Measurements from ENCODE around the gene COA7. TPM values are rescaled to one million over a fixed set of nuclear protein-coding genes. Genes with fewer than 3 reads are reported as not detected.
"Not testable (repeated sequence)": the region's sequence is repeated elsewhere in the genome, so short reads cannot be mapped to it uniquely, and the experiment has no call there.

Gene COA7
- total RNA-seq, 1 experiment from 2014 or later = 43.7 TPM

DNA sequence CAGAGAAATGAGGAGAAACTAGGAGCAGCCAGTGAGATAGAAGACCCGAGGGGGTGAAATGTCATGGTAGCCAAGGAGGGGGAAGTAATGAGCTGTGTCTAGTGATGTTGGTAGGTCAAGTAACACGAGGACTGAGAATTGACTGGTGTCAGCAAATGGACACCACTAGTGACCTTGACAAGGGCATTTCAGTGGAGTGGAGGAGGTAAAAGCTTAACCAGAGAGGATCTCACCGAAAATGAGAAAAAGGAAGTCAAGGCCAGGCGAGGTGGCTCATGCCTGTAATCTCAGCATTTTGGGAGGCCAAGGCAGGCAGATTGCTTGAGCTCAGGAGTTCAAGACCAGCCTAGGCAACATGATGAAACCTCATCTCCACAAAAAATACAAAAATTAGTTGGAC, 25.1 kb upstream of the COA7 start (continued):
- TF ChIP-seq ZNF219 (CRISPR knock-in tag; IDR thresholded peaks at IDR 0.05; ENCODE audit: borderline replicate concordance) (no peak), ZNF671 (CRISPR knock-in tag; IDR thresholded peaks at IDR 0.05) (no peak)

GRCh38 chr1:52715296-52715695, 17.1 kb upstream of the COA7 start:
- H3K27me3 Mint-ChIP-seq (ENCODE audit: low read depth); H3K36me3 Mint-ChIP-seq; DNase-seq (ENCODE audit: low spot score); POLR2A ChIA-PET; H3K9me3 Mint-ChIP-seq; ATAC-seq; CTCF ChIA-PET; H3K4me1 Mint-ChIP-seq; H3K27ac Mint-ChIP-seq; H3K4me3 Mint-ChIP-seq: not testable (repeated sequence)

GRCh38 chr1:52713590-52713989, 15.4 kb upstream of the COA7 start:
- Mint-ChIP-seq H3K27me3 (ENCODE audit: low read depth) (no peaks in the 10 kb centered on the region; the same call in 1 of the 2 replicates), H3K4me3 (no peak overlapping the region), H3K36me3 (no peaks in the 10 kb centered on the region), H3K9me3 (no peaks in the 10 kb centered on the region), H3K4me1 (no peaks in the 10 kb centered on the region), H3K27ac (no peak overlapping the region)
- TF ChIP-seq ESRRA (CRISPR knock-in tag; IDR thresholded peaks at IDR 0.05; ENCODE audit: borderline replicate concordance) (no peak), GRHL2 (CRISPR knock-in tag; IDR thresholded peaks at IDR 0.05; ENCODE audit: insufficient replicate concordance, severe bottlenecking) (no peak), AR (CRISPR knock-in tag; IDR thresholded peaks at IDR 0.05) (no peak), SMAD3 (CRISPR knock-in tag; IDR thresholded peaks at IDR 0.05; ENCODE audit: borderline replicate concordance) (no peak), EMX1 (CRISPR knock-in tag; IDR thresholded peaks at IDR 0.05) (no peak), ETV6 (CRISPR knock-in tag; IDR thresholded peaks at IDR 0.05) (no peak), ZNF416 (CRISPR knock-in tag; IDR thresholded peaks at IDR 0.05) (no peak), PRRX2 (CRISPR knock-in tag; IDR thresholded peaks at IDR 0.05) (no peak), JUN (CRISPR knock-in tag; IDR thresholded peaks at IDR 0.05) (no peak), CBFB (CRISPR knock-in tag; IDR thresholded peaks at IDR 0.05; ENCODE audit: low read depth) (no peak), SMAD4 (CRISPR knock-in tag; IDR thresholded peaks at IDR 0.05) (no peak), ERG (CRISPR knock-in tag; IDR thresholded peaks at IDR 0.05) (no peak), FOXJ3 (CRISPR knock-in tag; IDR thresholded peaks at IDR 0.05; ENCODE audit: borderline replicate concordance) (no peak)
- TF ChIP-seq, protein P1, sequence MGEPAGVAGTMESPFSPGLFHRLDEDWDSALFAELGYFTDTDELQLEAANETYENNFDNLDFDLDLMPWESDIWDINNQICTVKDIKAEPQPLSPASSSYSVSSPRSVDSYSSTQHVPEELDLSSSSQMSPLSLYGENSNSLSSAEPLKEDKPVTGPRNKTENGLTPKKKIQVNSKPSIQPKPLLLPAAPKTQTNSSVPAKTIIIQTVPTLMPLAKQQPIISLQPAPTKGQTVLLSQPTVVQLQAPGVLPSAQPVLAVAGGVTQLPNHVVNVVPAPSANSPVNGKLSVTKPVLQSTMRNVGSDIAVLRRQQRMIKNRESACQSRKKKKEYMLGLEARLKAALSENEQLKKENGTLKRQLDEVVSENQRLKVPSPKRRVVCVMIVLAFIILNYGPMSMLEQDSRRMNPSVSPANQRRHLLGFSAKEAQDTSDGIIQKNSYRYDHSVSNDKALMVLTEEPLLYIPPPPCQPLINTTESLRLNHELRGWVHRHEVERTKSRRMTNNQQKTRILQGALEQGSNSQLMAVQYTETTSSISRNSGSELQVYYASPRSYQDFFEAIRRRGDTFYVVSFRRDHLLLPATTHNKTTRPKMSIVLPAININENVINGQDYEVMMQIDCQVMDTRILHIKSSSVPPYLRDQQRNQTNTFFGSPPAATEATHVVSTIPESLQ (CRISPR knock-in tag; IDR thresholded peaks at IDR 0.05) = no peak
- TF ChIP-seq, protein P2, sequence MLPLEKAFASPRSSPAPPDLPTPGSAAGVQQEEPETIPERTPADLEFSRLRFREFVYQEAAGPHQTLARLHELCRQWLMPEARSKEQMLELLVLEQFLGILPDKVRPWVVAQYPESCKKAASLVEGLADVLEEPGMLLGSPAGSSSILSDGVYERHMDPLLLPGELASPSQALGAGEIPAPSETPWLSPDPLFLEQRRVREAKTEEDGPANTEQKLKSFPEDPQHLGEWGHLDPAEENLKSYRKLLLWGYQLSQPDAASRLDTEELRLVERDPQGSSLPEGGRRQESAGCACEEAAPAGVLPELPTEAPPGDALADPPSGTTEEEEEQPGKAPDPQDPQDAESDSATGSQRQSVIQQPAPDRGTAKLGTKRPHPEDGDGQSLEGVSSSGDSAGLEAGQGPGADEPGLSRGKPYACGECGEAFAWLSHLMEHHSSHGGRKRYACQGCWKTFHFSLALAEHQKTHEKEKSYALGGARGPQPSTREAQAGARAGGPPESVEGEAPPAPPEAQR (CRISPR knock-in tag; IDR thresholded peaks at IDR 0.05) = no peak
- TF ChIP-seq, protein P3, sequence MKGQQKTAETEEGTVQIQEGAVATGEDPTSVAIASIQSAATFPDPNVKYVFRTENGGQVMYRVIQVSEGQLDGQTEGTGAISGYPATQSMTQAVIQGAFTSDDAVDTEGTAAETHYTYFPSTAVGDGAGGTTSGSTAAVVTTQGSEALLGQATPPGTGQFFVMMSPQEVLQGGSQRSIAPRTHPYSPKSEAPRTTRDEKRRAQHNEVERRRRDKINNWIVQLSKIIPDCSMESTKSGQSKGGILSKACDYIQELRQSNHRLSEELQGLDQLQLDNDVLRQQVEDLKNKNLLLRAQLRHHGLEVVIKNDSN (CRISPR knock-in tag; IDR thresholded peaks at IDR 0.05) = no peak
- TF ChIP-seq, protein P4, sequence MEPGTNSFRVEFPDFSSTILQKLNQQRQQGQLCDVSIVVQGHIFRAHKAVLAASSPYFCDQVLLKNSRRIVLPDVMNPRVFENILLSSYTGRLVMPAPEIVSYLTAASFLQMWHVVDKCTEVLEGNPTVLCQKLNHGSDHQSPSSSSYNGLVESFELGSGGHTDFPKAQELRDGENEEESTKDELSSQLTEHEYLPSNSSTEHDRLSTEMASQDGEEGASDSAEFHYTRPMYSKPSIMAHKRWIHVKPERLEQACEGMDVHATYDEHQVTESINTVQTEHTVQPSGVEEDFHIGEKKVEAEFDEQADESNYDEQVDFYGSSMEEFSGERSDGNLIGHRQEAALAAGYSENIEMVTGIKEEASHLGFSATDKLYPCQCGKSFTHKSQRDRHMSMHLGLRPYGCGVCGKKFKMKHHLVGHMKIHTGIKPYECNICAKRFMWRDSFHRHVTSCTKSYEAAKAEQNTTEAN (CRISPR knock-in tag; IDR thresholded peaks at IDR 0.05) = no peak
- no peak for ATAC-seq
- ChIA-PET CTCF (interaction anchor here (0.8 kb wide), 1 partner anchor 27 kb away, joined by 3 read pairs; no protein-coding TSS in a partner anchor), POLR2A (interaction anchor here (0.7 kb wide), 1 partner anchor 20 kb away, joined by 3 read pairs; no protein-coding TSS in a partner anchor)
- DNase-seq (ENCODE audit: low spot score) = no peak
